LoVo (cell line): ENCODE results near the gene RAVER2.
A peak's percentile ranks its signal among the peaks of the same experiment; 100 is the strongest.

Experiments
- DNase-seq: peaks from one replicate; pipeline ENCODE4 v3.0.0-alpha.2; 2016; ENCODE audit warnings: low spot score

Gene RAVER2

DNA sequence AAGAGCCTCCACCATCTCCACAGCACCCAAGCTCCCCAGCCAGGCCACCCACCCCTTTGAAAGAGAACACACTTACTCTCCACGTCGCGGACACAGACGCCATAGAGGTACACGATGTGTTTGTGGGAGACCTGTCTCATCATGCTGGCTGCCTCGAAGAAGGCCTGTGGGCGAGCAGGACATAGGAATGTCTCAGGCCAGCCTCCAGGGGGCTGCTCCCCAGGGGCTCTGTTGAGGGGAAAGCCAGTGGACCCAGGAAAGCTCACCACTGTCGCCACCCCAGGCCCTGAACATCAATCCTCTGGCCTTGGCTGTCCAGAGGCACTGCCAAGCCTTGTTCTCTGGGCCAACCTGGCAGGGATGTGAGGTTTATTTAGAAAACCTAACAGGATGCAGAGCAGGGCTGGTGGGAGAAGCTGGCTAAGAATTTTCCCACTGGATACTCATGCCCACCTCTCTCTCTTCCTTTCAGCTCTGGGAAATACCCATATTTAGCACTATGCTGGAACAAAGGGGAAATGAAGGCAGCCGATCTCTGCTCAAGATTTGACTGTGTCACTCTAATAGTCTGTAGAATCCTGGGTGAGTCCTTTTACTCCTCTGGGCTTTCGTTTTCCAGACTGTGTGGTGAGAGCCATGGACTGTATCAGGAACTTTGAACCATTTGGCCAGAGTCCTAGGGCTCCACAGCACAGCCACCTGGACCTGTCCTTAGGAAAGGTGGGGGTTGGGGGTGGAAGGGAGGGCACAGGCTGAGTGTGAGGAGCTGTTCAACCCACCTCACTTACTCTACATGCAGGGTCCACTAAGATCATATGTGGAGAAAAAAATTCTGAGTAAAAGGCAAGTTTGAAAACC, 101.9 kb downstream of the RAVER2 start:
- no peak for DNase-seq

DNA sequence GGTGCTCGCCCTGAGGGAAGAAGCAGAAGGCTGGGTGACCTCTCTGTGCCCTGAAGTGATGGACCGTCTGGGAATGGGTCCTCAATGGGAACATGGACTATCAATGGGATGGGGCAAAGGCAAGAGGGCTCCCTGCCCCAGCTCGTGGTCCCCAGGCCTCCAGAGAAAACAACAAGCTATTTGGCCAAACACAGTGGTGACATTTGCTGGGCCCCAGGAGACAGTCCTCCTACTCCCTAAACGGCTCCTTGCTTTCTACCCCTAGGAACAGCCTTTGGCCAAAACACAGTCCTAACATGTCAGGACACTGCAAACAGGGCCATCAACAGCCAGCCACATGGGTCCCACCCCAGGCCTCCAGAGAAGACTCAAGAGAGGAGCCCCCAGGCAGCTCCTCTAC, 102.8 kb downstream of the RAVER2 start:
- no peak for DNase-seq

DNA sequence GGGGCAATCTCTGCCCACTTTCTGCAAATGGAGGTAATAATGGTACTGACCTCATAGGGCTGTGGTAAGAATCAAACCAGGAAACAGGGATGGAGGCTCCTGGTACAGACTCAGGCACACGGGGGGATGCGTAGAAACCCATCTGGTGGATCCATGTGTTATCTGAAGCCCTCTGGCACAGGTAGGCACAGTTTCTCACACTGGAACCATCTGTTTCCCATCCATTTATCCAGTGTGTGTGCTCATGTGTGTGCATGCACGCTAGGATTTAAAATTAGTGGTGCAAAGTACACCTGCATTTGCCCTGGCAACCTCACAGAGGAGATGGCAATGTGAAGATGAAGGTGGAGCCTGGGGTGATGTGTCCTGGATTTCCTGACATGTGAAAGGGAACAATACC, 103.3 kb downstream of the RAVER2 start:
- DNase-seq: no peak

DNA sequence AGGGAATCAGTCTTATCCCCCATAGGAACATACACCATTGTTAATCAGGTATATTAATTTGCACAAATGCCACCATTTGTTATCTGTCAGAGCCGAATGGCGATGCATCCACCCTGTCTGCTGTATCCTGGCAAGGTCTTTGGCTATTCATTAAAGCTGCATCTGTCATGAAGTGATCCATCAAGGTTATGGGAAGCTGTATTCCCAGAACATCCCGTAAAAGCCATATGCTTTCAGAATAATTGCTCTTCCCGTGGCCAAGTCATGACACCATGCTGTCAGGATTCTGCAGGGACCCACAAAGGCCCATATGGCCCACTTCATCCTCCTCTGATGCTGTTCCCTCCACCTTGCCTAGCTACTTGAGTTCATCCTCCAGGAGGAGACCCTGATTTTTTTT, 103.9 kb downstream of the RAVER2 start:
- no peak for DNase-seq

DNA sequence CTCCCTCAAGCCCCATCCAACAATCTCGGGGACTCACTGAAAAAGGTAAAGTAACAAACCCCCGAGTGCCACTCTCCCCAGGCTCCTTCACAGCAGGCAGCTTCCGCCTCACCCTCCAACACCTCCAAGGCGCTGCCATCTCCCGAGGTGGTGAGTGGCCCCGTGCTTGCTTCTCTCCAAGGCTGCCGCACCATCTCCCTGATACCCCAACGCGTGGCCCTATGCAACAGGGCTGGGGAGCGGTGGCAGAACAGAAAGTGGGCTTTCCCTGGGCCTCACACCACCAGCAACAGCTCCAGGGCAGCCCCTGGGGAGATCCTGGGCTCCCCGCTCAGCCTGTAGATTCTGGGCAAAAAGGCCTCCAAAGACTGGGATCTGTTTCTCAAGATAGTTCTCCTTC, 105.1 kb downstream of the RAVER2 start:
- DNase-seq: no peak

DNA sequence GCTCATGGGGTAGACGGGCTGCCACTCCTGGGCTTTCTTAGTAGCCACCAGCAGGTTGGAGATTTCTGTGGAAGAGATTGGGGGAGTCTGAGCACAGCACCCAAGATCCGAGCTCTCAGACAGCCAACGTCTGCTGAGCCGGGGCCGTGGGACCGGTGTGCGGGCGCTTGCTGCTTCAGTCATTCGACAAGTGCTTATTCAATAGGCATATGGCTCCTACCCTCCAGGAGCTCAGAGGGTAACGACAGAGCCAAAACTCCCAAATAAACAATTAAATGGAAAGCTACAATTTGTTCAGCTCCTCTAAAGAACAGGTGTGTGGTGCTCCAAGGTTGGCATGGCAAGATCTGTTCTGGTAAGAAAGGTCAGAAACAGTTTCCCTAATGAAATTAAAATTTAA, 106.0 kb downstream of the RAVER2 start:
- no peak for DNase-seq

DNA sequence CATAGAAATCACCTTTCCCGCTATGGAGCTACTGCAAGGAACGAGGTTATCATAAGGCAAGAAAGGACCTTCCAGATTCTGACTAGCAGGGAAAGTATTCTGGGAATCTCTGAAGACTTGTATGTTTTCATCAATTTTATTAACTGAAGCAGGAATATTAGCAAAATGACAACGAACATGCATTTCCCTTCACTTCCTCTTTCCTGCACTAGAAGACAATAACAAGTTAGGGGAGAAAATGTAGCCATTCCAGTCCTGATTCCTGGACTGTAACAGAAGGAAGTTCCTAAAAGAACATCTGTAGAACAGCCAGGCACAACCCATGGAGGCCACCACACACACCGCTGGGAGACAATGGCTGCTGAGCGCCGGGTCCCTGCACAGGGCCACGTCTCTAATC, 106.8 kb downstream of the RAVER2 start:
- DNase-seq: no peak

DNA sequence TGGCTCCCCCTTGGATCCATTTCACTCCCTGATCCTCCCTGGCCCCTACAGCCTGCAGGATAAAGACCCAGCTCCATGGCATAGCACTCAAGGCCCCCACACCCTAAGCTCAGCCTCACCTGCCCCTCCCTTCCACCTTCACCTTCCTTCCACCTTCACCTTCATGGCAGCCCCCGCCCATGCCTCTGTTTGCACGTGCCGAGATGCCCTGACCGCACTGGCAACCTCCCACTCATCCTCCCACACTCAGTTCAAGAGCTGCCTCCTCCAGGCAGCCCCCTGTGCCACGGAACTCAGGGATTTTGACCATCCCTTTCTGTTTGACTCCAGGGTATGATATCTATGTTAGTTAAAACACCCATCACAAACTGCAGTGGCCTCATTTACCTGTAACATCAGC, 109.8 kb downstream of the RAVER2 start:
- DNase-seq: no peak

DNA sequence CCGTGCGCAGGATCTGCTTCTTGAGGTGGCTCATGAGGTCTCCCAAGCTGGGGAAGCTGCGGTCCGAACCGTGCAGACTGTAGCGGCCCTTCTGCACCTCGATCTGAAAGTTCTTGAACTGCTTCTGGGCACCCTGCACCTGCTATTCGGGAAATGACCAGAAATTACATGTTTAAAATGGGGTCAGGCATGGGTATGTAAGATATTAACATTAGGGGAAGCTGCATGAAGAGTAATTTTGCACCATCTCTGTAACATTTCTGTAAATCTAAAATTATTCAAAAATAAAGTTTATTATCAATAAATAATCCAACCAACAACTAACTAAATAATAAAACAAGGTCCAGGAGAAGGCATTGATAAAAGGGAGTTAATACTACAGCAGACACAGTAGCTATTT, 110.7 kb downstream of the RAVER2 start:
- no peak for DNase-seq

DNA sequence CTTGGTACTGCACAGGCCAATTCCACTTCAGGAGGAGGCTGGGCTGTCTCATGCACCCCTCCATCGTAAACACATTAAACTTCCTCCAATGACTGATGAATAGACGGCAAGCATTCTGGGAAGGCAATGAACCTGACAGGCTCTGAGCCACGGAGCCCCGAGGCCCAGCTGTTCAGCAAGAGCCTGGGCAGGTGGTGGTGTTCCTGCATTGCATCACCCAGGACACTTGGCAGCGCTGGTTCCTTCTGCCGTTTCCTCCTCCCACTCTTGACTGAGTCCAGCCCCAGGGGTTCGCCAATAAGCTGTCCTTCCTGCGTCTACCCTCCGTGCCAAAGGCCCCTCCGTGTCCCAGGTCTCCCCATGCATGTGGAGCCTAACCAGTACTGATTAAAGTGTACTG, 111.7 kb downstream of the RAVER2 start:
- no peak for DNase-seq

DNA sequence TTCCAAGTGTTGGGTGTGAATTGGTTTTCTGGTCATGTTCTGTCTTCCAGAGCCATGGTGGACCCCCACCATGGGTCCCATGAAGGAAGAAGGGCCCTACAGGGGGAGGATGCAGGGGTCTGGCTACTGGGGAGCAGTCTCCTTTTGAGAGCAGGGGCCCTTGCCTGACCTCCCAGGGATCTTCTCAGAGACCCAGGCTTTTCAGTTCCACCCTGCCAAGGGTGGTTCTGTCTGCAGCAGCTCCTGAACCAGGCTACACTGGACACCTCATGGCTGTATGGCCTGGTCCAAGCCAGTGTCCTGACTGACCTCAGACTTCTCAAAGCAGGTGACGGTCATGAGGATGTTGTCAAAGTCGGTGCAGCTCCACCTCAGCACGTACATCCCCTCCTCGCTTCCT, 112.5 kb downstream of the RAVER2 start:
- DNase-seq: no peak

DNA sequence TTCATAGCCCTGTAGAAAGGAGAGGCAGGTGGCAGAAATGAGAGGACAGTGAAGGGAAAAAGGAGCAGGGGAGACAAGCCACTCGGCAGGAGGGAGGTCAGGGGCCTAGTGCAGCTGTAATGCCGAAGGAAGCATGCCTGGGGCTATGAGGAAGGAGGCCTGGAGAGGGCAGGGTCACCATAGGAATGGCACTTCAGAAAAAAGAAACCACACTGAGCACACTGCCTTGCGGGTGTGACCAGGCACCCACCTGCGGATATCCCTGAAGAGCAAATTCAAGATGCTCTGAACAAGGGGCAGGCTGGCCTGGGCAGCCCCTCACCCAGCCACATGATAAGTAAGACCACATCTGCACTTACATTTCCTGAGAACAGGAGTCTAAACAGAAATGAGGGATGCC, 116.7 kb downstream of the RAVER2 start:
- DNase-seq: peak; percentile 1

DNA sequence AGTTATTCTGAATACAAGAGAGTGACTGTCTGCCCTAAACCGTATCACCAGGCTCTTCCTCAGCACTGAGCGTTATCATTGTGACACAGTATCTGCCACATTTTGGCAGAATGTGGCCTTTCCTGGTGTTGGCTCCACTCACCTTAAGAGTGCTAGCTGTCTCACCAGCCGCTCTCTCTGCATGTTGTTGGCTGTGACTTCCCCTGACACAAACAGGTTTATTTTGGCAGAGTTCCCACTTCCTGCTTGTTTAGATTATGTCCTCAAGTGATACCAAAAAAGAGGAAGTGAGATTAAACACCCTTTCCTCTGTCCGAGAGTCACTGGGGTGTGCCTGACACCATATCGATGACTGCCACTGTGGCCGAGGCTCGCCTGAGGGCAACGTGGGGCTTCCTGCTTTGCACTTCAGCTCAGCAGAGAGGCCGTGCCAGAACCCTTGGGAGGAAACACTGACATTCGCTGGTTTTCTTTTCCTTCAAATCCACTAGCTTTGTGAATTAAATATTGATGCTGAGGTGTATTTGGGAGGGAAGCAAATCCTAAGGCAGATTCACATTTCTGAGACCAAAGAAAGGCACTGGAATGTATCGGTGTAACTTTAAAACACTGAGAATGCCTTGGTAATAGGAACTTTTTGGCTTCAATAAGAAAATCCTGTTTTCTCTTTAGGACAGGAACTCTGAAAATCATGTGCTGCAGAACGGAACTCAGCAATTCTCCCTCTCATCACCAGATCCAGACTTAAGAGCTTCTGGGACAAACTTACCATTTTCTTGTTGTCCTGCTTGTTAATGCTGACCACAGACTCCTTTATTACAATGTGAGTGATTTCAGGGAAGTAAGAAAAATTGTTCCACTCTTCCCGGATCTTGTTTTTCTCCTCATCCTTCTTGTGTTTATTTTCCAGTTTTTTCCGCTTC, 119.4 kb downstream of the RAVER2 start:
- DNase-seq: peak; percentile 12

DNA sequence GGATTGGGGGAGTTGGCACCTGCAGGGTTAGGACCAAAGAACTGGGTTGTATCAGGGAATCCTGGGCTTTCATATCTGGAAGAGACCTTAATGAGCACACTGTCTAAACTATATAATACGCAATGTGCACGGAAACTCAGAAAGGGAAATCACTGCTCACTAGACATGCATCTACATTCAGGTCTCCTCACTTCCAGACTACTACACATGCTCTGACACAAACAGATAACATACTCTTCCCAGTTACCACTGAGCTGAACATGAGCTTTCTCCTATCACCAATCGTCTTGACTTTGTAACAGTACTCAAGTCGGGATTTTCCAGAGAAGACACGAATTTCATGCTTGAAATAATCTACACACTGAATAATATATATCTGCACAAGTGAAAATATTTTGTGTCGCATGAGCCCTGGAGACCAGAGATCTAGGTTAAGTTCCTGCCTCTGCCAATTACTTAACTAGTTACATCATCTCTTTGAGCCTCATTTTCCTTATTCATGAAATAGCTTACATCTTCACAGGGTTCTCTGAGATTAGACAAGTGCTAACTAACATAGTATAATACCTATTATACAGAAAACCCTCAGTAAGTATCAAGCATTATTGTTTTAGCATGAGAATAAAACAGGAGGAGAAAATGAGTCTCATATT, 120.4 kb downstream of the RAVER2 start:
- no peak for DNase-seq

DNA sequence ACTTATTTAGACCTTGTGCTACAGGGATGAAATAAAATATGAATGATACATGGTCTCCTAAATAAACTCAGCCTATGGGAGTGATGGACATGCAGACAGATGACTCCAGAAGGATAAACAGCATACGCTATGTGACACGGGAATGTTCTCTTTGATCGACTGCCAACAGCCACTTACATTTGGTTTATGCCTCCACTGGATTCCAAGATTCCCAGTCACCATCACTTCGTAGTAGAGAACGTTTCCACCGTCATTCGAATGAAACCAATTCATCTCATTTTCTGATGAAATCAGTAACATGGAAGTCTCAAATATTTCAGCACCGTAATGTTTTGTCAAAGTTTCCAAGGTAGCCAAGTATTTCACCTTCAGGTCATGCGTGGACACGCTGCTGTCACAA, 121.8 kb downstream of the RAVER2 start:
- no peak for DNase-seq

DNA sequence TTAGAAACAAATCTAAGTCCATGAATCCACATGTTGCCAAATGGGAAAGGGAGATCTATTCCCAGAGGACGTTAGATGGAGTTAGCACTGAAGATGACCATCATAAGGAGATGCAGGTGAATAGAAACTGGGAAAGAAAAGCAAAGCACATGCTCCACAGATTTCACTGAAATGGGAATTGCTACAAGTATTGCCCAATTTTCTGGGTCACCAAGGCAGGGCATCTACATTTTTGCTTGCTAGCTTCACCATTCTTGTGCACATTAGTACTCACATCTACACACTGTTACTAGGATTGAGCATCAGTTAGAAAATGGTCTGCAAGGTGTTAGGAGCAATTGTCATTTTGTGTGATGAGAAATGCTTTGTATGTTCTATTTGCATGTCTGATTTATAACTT, 122.4 kb downstream of the RAVER2 start:
- no peak for DNase-seq

DNA sequence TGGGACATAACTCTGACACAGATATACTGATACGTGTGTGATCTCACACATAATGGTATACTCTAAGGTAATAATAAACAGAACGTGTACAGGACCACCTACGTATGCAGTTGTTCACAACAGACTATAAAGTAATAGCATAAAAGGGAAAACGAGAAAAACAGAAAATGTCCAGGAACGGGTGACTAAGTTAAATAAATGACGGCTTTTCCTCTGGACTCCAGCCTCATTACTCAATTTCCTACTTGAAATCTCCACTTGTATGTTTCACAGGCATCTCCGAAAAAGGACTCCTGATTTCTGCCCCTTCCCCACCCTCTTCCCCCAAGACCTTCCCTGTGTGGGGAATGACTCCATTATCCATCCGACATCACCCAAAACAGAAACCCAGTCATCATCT, 126.4 kb downstream of the RAVER2 start:
- no peak for DNase-seq

DNA sequence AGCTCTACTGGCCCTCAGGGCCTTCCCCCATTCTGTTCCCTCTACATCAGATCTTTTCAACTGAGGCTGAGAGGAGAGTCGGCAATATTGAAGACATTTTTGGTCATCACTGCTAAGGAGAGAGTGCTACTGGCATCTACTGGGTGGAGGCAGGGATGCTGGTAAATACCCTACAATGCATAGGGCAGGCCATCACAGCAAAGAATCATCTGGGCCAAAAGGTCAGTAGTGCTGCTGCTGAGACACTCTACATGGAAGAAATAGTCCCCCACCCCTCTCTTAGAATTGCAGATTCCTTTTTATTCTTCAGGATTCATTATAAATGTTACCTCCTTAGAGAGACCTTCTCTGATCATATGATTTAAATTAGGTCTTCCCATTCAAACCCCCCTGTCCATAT, 127.2 kb downstream of the RAVER2 start:
- DNase-seq: no peak

DNA sequence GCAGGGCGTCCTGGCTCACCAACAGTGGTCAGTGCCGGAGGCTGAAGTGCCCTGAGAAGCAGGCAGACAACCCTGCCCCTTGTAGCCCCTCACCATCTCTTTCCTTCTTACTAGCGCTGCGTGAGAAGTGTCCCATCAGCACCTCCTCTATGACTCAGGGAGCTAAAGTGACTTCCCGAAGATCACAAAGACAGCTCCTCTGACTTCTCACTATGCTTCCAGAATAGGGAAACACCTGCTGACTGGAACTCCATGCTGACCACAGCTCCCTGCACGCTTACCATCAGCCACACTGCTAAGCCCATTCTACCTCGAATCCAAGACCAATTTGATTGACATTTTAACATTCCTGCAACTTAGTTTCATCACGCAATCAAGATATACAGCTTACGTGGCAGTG, 128.7 kb downstream of the RAVER2 start:
- no peak for DNase-seq

DNA sequence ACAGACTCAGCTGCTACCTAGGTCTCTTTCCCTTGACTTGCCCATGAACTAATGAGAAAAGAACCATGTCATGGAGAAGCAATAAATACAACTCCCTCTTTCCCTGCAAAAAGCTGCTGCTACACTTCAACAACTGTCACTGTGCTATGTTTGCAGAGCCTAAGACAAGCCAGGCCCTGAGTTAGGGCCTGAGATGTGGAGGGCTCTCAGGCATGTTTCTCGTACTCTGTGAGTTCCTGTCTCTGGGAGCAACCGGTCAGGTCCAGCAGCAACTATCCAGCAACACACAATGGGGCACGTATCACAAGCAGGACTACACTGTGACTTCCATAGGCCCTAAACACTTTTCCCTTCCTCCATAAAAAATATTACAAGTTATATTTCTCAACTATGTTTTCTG, 129.8 kb downstream of the RAVER2 start:
- no peak for DNase-seq

DNA sequence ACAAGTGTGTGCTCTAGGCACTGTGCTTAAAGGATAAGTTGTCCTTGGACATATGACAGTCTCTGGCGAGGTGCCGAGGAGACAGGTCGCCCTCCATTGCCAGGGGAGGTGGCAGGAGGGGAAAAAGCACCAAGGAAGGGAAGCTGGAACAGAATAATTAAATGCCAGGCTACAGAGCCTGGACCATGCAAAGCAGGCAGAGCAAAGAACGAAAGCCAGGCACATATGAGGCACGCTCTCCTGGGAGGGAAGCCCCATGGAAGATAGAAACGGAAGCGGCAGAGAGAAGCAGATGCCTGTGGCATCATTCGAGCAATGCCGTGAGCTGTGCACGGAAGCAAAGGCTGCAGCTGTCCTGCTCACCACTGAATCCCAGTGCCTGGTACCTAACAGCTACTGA, 130.2 kb downstream of the RAVER2 start:
- no peak for DNase-seq

DNA sequence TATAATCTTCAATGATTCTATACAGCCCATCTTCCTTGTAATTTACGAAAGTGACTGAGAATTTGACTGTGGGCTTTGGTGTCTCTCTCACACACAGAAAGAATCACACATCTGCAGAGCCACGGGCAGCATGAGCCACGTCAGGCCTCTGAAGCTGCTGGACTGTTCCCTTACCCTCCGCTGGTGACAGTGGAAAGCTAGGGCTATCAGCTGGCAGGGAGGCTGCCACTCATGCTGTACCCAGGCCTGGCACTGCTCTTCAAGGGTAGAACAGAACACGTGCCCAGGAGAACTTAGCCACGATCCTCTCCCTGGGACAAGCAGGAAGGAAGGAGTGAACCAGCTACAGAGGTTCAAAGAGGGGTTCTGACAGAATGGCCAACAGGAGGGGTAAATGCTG, 130.7 kb downstream of the RAVER2 start:
- DNase-seq: no peak

DNA sequence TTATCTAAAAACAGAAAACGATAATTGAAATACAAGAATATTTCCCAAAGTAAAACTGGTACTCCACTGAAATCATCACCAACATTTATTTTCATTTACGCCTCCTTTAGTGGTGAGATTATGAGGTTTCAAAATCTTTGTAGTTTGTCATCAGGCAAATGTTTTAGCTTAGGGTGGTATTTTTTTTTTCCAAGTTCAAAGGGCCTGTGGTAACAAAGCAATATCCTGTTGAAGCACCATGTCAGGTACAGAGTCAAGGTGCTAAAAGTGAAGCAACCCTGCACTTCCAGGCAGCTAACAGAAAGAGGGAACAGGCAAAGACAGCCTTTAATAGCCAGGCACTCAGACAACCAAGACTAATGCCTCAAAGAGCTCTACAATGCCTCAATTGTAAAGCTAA, 132.3 kb downstream of the RAVER2 start:
- DNase-seq: no peak
